GM18526 (cell line): ENCODE results near the gene CDKN2B.

Experiments used
- POLR2A ChIP-seq: IDR thresholded peaks from 3 replicates; pipeline ENCODE4 v1.6.1; 2011; ENCODE audit not compliant: insufficient read length; ENCODE audit errors: extremely low read depth

CDKN2B gene

GRCh38 chr9:22005702-22006606, 3.2 kb downstream of the CDKN2B start:
- TF ChIP-seq POLR2A, result no peak

DNA sequence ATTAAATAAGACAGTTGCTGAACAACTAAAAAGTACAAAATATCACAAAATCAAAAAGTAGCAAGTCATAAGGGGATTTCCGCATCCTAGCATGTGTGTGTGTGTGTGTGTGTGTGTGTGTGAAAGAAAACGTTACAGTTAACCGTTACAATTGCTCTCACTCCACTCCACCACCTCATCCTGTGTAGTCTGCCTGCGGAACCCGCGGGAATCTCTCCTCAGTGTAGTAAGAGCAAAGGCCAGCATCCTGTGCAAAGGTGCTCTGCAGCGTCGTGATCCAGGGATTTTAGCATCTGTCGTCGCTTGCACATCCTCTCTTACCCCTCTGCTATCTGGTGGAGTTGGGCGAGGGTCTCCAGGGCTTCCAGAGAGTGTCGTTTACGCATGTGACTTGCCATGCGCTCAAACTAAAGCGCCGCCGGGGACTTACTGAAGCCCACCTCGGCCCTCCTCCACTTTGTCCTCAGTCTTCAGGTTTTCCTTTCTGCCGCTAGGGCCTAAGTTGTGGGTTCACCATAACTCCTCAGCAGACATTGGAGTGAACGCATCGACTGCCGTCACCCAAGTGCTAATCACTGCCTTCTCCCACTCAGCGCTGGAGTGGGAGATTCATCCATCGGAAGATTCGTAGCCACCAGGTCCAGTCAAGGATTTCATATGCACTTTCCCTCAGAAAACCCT, 3.9 kb downstream of the CDKN2B start:
- no peak for TF ChIP-seq POLR2A

DNA sequence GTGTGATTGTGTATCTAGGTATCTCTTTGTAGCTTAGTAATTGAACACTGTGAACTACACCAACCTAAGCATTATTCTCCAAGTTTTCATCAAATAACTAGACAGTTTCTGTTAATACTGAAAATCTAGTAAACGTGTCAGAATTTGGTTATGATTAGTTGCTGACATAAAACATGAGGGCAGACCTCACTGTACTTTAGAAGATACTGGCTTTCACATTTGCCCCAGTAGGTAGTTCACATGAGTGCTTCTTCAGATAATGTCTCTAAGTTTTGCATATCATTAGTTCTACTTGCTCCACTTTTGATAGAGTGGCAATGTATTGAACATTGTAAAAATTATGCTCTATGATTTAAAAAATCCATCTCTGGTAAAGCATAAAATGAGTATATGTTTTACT, 7.1 kb downstream of the CDKN2B start:
- TF ChIP-seq POLR2A, result no peak

DNA sequence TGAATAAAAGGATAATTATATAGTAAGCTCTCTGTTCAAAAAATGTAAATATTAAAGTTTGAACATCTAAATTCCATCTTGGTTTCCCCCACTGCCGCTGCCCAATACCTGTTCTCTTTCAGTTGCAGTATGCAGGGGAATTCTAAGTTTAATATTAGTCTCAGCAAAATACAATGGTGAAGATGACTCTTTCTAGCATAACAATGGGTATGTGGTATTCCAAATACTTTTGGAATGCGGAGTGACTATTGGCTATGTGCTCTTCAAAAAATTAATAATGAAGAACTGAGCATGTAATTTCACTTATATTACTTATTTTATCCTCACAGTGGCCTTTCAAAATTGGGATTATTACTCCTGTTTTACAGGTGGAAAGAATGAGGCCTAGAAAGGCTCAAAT, 11.1 kb downstream of the CDKN2B start:
- no peak for TF ChIP-seq POLR2A

DNA sequence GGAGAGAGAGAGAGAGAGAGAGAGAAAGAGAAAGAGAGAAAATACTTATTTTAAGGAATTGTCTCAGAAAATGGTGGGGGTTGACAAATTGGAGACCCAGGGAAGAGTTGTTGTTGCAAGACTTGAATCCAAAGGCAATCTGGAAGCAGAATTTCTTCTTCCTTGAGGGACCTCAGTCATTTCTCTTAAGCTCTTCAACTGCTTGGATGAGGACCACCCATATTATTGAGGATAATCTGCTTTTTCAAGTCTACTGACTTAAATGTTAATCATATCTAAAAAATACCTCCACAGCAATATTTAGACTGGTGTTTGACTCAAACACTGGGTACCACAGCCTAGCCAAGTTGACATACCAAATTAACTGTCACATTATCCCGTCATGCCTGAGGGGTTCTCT, 11.6 kb downstream of the CDKN2B start:
- no peak for TF ChIP-seq POLR2A

DNA sequence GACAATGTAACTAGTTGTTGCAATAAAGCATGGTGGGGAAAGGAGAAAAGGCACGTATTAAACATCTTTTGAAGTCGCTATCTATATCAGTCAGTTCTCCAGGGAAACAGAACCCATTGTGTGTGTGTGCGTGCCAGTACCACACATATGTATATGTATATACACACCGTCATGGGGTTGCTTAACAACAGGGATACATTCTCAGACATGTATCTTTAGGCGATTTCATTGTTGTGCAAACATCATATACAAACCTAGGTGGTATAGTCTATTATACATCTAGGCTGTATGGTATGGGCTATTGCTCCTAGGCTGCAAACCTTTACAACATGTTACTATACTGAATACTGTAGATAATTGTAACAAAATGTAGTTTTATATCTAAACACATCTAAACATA, 12.2 kb downstream of the CDKN2B start:
- no peak for TF ChIP-seq POLR2A

GRCh38 chr9:21996438-21996837, 12.7 kb downstream of the CDKN2B start:
- TF ChIP-seq POLR2A, result no peak

DNA sequence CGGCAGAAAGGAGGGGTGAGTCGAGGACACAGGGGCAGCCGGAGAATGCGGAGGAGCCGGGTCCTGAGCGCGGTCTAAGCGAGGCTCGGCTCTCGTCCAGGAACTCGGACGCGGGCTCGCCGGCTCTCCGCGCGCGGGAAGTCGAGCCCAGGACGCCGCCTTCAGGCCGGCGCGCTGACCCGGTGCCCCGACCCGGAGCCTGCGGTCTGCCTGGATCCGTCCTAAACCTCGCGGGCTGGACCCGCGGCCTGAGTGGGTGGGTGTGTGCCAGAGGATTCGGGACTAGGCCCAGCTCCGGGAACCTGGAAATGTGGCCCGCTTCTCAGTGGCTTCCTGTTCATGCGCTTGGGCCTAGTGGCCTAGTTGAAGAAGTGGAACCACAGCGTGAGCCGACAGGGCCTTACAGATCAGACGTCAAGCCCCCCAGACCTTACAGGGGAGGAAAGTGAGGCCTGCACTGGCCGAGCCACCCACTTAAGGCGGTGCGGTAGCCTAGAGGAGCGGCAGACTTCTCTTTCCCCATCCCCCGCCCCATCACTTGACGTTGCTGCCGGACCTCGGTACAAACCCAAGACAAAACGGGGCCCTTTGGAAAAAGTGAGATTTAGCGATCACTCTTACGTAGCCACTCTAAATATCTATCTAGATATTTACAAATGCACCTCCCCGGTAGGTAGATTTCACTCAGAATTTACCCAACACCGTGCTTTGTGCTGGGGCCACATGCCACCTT, 13.3 kb downstream of the CDKN2B start:
- no peak for TF ChIP-seq POLR2A

GRCh38 chr9:21995006-21995665, 14.0 kb downstream of the CDKN2B start:
- TF ChIP-seq POLR2A, result peak; percentile 73

DNA sequence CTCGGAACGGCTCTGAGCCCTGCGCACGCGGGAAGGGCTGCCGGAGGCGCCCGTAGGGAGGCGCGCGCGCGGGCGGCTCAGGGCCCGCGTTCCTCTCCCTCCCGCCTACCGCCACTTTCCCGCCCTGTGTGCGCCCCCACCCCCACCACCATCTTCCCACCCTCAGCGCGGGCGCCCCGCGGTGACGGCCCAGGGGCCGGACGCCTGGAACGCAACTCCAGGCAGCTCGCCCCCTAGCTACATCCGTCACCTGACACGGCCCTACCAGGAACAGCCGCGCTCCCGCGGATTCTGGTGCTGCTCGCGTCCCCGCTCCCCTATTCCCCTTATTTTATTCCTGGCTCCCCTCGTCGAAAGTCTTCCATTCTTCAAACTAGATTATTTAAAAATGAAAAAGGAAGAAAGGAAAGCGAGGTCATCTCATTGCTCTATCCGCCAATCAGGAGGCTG, 14.5 kb downstream of the CDKN2B start, which contains the start of gene CDKN2B-AS1:
Gene CDKN2B-AS1, plus strand, starts transcription at position 236 of the 450 bp plus-strand sequence.
- TF ChIP-seq POLR2A, result peak; percentile 12

DNA sequence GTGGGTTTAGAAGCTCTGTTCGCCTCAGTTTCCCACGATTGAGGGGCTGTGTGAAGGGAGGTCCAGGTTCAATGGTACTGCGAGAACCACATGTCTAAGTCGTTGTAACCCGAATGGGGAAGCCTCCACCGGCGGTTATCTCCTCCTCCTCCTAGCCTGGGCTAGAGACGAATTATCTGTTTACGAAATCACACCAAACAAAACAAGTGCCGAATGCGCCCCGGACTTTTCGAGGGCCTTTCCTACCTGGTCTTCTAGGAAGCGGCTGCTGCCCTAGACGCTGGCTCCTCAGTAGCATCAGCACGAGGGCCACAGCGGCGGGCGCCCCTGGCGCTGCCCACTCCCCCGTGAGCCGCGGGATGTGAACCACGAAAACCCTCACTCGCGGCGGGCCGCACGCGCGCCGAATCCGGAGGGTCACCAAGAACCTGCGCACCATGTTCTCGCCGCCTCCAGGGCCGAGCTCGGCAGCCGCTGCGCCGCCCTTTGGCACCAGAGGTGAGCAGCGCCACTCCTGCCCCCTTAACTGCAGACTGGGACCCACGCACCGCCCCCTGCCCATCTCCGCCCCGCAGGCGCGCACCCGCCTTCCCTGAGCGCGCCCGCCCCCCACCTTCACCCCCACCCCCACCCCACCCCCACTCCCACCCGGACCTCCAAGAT, 15.1 kb downstream of the CDKN2B start, which contains the start of gene CDKN2A:
Gene CDKN2A, minus strand, starts transcription at position 500 of the 663 bp plus-strand sequence.
- TF ChIP-seq POLR2A, result peak; percentile 68

GRCh38 chr9:21993007-21993406, 16.1 kb downstream of the CDKN2B start:
- no peak for TF ChIP-seq POLR2A

GRCh38 chr9:21991072-21991959, 17.8 kb downstream of the CDKN2B start:
- no peak for TF ChIP-seq POLR2A
